GOT3 (cell line): ENCODE measurements around the gene MAP2K1.
"Not testable (repeated sequence)": the region's sequence is repeated elsewhere in the genome, so short reads cannot be mapped to it uniquely, and the experiment has no call there.

ENCODE experiments used
- DNase-seq: peaks from one replicate; lab custom pipeline; 2025; ENCODE audit warnings: mixed read lengths; lab: John Stamatoyannopoulos, UW

Gene MAP2K1

GRCh38 chr15:66476535-66476934 lies 89.8 kb downstream of the MAP2K1 start:
- DNase-seq, result no peak

- no peak for DNase-seq
These were observed 90.3 kb downstream of the MAP2K1 start for GRCh38 chr15:66477011-66477410.

- no peak for DNase-seq
These were observed 93.6 kb downstream of the MAP2K1 start for GRCh38 chr15:66480267-66480666.

- DNase-seq, result no peak
These were observed 94.6 kb downstream of the MAP2K1 start for GRCh38 chr15:66481107-66481856.

- DNase-seq, result no peak
These were observed 95.8 kb downstream of the MAP2K1 start for GRCh38 chr15:66482539-66482938.

GRCh38 chr15:66483131-66483566 lies 96.4 kb downstream of the MAP2K1 start:
- no peak for DNase-seq

- DNase-seq, result no peak
These were observed 97.9 kb downstream of the MAP2K1 start for GRCh38 chr15:66484539-66485112.

GRCh38 chr15:66486887-66487286 lies 100.2 kb downstream of the MAP2K1 start:
- no peak for DNase-seq

GRCh38 chr15:66488525-66488924 lies 101.8 kb downstream of the MAP2K1 start:
- DNase-seq, result no peak

GRCh38 chr15:66489179-66489791 lies 102.6 kb downstream of the MAP2K1 start:
- no peak for DNase-seq

GRCh38 chr15:66491846-66492245 lies 105.1 kb downstream of the MAP2K1 start:
- no peak for DNase-seq

- DNase-seq, result no peak
These were observed 107.5 kb downstream of the MAP2K1 start for GRCh38 chr15:66494262-66494661.

- no peak for DNase-seq
These were observed 110.3 kb downstream of the MAP2K1 start for GRCh38 chr15:66496951-66497501.

GRCh38 chr15:66497502-66498455 lies 111.1 kb downstream of the MAP2K1 start, which contains the start of gene SNAPC5:
Gene SNAPC5 (minus strand): TSS chr15:66497762. CDS start chr15:66497731, 31 bp downstream.
- peak; percentile 87 for DNase-seq

GRCh38 chr15:66498501-66499386 lies 112.0 kb downstream of the MAP2K1 start:
- no peak for DNase-seq

- DNase-seq, result not testable (repeated sequence)
These were observed 113.6 kb downstream of the MAP2K1 start for GRCh38 chr15:66500346-66500745.

GRCh38 chr15:66502491-66502890 lies 115.8 kb downstream of the MAP2K1 start:
- DNase-seq, result no peak

- DNase-seq, result not testable (repeated sequence)
These were observed 116.4 kb downstream of the MAP2K1 start for GRCh38 chr15:66503041-66503648.

GRCh38 chr15:66503780-66504562 lies 117.3 kb downstream of the MAP2K1 start:
- DNase-seq, result no peak
